ENCODE results near the gene HECTD2.
"Not testable (repeated sequence)": the region's sequence is repeated elsewhere in the genome, so short reads cannot be mapped to it uniquely, and the experiment has no call there.

DNA sequence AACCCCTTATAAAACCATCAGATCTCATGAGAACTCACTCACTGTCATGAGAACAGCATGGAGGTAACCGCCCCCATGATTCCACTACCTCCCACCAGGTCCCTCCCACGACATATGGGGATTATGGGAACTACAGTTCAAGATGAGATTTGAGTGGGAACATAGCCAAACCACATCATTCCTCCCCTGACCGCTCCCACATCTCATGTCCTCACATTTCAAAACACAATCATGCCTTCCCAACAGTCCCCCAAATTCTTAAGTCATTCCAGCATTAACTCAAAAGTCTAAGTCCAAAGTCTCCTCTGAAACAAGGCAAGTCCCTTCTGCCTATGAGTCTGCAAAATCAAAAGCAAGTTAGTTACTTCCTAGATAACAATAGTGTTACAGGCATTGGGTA is 150.7 kb downstream of the HECTD2 start:
- TF ChIP-seq RARB (CRISPR knock-in tag; IDR thresholded peaks at IDR 0.05); SNAI2 (CRISPR knock-in tag; IDR thresholded peaks at IDR 0.05); ESRRG (CRISPR knock-in tag; IDR thresholded peaks at IDR 0.05); ZFP3 (CRISPR knock-in tag; IDR thresholded peaks at IDR 0.05); ZFP30 (CRISPR knock-in tag; IDR thresholded peaks at IDR 0.05); BACH2 (CRISPR knock-in tag; IDR thresholded peaks at IDR 0.05; ENCODE audit: borderline replicate concordance); PPARA (CRISPR knock-in tag; IDR thresholded peaks at IDR 0.05; ENCODE audit: borderline replicate concordance); TOX (CRISPR knock-in tag; IDR thresholded peaks at IDR 0.05; ENCODE audit: borderline replicate concordance); CSDC2 (CRISPR knock-in tag; IDR thresholded peaks at IDR 0.05); ARNTL (CRISPR knock-in tag; IDR thresholded peaks at IDR 0.05; ENCODE audit: borderline replicate concordance, low read depth); ISL1 (CRISPR knock-in tag; IDR thresholded peaks at IDR 0.05): not testable (repeated sequence)
- TF ChIP-seq, protein P1, sequence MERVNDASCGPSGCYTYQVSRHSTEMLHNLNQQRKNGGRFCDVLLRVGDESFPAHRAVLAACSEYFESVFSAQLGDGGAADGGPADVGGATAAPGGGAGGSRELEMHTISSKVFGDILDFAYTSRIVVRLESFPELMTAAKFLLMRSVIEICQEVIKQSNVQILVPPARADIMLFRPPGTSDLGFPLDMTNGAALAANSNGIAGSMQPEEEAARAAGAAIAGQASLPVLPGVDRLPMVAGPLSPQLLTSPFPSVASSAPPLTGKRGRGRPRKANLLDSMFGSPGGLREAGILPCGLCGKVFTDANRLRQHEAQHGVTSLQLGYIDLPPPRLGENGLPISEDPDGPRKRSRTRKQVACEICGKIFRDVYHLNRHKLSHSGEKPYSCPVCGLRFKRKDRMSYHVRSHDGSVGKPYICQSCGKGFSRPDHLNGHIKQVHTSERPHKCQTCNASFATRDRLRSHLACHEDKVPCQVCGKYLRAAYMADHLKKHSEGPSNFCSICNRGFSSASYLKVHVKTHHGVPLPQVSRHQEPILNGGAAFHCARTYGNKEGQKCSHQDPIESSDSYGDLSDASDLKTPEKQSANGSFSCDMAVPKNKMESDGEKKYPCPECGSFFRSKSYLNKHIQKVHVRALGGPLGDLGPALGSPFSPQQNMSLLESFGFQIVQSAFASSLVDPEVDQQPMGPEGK (CRISPR knock-in tag; IDR thresholded peaks at IDR 0.05; ENCODE audit: borderline replicate concordance), result not testable (repeated sequence)
- TF ChIP-seq, protein P2, sequence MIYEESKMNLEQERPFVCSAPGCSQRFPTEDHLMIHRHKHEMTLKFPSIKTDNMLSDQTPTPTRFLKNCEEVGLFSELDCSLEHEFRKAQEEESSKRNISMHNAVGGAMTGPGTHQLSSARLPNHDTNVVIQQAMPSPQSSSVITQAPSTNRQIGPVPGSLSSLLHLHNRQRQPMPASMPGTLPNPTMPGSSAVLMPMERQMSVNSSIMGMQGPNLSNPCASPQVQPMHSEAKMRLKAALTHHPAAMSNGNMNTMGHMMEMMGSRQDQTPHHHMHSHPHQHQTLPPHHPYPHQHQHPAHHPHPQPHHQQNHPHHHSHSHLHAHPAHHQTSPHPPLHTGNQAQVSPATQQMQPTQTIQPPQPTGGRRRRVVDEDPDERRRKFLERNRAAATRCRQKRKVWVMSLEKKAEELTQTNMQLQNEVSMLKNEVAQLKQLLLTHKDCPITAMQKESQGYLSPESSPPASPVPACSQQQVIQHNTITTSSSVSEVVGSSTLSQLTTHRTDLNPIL (CRISPR knock-in tag; IDR thresholded peaks at IDR 0.05; ENCODE audit: low read depth), result not testable (repeated sequence)
- TF ChIP-seq, protein P3, sequence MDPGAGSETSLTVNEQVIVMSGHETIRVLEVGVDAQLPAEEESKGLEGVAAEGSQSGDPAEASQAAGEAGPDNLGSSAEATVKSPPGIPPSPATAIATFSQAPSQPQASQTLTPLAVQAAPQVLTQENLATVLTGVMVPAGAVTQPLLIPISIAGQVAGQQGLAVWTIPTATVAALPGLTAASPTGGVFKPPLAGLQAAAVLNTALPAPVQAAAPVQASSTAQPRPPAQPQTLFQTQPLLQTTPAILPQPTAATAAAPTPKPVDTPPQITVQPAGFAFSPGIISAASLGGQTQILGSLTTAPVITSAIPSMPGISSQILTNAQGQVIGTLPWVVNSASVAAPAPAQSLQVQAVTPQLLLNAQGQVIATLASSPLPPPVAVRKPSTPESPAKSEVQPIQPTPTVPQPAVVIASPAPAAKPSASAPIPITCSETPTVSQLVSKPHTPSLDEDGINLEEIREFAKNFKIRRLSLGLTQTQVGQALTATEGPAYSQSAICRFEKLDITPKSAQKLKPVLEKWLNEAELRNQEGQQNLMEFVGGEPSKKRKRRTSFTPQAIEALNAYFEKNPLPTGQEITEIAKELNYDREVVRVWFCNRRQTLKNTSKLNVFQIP (CRISPR knock-in tag; IDR thresholded peaks at IDR 0.05; ENCODE audit: borderline replicate concordance, low read depth), result not testable (repeated sequence)
